ENCODE data around the gene ANKMY1.
"Not testable (repeated sequence)": the region's sequence is repeated elsewhere in the genome, so short reads cannot be mapped to it uniquely, and the experiment has no call there.

Gene ANKMY1

DNA sequence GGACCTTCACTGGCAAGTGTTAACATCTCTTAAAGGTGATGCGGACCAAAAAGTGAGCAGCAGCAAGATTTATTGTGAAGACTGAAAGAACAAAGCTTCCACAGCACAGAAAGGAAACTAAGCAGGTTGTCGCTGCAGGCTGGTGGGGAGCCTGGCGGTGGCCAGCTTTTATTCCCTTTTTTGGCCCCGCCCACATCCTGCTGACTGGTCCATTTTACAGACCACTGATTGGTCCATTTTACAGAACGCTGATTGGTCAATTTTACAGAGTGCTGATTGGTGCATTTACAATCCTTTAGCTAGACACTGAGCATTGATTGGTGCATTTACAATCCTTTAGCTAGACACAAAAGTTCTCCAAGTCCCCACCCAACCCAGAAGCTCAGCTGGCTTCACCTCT is 35.9 kb downstream of the ANKMY1 start:
- DNase-seq (ENCODE audit: low read depth): not testable (repeated sequence)

DNA sequence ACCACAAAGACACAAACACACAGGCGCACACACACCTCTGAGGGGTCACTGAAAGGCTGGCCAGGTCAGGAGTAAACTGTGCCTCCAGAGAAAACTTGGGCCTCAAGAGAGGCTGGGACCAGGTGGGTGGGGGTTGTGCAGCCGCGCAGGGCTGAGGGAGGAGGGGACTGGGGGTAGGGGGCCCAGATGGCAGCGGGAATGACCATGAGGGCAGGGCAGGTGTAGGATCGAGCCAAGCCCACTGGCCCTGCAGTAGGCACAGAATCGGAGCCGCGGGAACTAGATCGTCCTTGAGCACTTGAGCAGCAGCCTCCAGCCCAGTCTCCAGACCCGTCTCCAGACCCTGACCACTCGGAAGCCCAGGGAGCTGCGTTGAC is 36.8 kb downstream of the ANKMY1 start:
- no peak for DNase-seq (ENCODE audit: low read depth)

DNA sequence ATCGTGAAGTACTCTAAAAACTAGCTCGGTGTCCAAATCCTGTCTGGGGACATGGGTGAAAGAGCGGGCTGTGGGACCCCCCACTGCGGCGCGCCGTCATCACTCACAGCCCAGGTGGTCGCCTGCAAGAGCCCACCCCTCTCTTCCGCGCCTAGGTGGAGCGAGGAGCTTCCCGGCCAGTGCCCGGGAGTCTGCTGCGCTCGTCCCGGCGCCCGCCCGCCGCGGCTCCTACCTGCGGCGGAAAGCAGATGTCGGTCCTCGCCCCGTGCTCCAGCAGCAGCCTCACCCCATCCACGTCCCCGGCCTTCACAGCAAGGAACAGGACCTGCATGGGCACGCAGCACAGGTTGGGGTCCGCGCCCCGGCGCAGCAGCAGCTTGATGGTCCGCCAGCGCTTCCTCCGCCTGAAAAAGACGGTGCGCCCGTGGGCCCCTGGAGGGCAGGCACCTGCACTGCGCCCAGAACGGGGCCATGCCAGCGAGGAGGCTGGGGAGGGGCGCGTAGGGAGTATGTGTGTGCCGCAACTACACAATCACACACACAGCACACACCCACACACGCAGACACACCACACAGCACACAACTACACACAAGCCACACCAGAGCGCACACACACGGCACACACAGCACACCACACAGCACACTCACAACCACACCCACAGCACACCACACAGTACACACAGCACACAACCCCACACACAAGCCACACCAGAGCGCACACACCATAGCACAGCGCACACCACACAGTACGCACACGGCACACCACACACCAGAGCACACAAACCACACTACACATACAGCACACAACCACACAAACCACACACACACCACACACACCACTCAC is 37.4 kb downstream of the ANKMY1 start:
- DNase-seq (ENCODE audit: low read depth): peak; percentile 12

DNA sequence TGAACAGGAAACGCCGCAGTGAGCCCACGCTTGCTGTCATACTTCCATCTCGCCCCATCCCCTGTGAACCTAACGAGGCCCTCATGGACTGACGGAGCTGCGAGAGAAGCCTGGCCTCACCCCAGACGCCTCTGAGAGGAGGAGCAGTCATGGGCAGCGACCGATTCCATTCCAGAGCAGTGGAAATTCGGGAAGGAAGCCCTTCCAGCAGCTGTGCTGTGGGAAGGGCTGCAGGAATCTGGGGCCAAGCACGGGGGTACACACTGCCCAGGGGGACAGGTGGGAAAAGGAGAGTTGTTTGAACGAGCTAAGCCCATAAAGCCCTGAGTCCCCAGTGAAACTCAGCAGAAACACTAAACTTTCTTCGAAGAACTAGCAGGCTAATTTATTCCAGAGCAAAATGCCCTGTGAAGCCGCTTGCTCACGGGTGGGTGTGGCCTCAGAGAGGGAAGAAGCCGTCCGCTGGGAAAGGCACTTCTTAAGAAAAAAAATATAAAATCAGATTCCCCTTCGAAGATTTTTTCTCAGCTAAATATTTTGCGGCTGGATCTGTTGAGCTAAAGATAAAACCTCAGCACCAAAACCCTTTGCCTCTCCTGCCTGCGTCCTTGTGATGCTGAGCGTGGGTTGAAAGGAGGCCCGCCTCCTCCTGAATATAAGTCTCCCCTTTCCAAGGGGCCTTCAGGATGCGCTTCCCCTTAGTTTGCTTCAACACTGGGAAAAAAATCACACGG is 38.2 kb downstream of the ANKMY1 start:
- peak; percentile 65 for DNase-seq (ENCODE audit: low read depth)

- DNase-seq (ENCODE audit: low read depth): no peak
Measured at GRCh38 chr2:240518981-240519380, 38.8 kb downstream of the ANKMY1 start.

- no peak for DNase-seq (ENCODE audit: low read depth)
Measured at GRCh38 chr2:240517342-240517741, 40.4 kb downstream of the ANKMY1 start.

DNA sequence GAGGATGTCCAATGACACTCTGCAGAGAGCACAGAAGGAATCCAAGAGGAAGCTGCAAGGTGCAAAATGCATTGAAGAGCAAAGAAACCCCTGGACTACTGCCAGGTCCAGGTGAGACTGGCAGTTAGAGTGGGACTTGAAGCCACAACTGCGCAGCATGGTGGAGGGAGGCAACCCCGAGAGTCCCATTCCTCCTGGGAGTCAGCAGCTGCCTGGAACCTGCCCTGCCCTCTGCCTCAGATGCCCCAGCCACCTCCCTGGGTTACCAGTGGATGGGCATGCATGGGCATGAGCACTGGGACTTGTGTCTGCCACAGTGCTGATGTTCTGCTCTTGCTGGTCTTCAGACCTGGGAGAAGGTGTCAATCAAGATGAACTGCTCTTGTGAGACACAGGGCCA is 43.2 kb downstream of the ANKMY1 start:
- DNase-seq (ENCODE audit: low read depth): no peak

GRCh38 chr2:240513549-240514287 is 44.1 kb downstream of the ANKMY1 start:
- DNase-seq (ENCODE audit: low read depth): peak; percentile 92

DNA sequence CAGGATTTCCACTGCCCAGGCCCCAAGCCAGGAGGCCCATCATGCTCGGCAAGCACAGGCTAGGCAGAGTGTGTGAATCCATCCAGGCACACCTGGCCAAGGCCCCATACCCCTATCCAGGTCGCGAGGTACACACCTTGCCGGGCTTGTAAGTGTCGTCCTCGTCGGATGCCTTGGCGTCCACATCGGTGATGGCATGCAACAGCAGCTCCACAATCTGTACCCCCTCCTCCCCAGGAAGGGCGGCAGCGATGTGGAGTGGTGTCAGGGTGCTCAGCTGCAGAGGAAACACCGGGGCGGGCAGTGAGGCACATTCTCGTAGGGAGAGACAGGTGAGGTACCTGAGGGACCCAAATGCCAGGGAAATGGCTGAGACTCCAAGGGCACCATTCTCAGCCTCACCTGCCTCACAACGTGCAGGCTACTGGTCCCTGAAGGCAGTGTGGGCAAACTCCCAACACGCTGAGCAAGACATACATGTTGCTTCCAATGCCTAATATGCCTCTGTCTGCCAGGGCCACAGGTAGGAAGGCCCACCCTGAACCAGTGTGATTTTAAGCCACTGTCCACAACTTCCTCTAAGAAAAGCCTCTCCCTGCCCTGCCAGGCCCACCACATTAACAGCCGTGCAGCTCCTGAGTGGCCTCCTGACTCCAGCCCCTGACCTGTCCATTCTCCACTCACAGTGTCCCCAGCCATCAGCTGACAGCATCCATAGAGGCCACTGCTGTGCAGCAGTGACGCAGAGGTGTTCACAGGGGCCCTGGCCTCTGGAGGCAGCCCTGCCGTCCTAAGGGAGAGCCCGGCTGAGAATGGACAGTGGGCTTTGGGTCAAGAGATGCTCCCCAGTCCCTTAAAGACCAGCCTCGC is 44.9 kb downstream of the ANKMY1 start:
- DNase-seq (ENCODE audit: low read depth): no peak

GRCh38 chr2:240512109-240512485 is 45.7 kb downstream of the ANKMY1 start:
- no peak for DNase-seq (ENCODE audit: low read depth)

DNA sequence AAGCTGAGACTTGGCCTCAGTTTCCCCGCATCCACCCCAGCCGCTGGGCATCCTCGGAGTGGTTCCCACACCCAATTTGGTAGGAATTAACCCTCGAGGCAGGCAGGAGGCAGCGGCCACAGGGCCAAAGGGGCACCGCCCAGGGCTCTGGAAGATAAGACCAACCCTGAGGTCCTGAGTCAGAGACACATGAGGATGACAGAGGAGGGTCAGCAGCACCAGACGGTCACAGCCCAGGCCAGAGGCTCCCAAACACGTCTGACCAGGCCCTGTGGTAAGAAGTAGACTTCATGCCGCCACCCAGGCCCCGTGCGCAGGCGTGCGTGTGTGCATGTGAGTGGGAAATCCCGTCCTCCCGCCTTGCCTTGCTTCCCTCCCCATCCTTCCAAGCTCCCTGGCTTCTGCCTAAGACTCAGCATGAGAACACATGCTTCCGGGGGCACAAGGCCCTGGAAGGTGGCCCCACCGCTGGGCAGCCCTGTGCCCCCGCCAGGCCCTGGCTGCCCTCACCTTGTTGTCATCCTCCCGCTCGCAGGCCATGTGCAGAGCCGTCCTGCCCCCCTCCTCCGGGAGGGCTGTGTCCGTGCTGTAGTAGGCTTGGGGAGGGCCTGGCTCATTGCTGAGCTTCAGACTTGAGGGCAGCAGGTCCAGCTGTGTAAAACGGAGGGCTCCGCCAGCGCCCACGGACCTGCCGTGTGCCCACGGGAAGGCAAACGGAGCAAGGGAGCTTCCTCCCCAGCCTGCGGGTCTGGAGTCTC is 46.3 kb downstream of the ANKMY1 start:
- DNase-seq (ENCODE audit: low read depth): no peak

DNA sequence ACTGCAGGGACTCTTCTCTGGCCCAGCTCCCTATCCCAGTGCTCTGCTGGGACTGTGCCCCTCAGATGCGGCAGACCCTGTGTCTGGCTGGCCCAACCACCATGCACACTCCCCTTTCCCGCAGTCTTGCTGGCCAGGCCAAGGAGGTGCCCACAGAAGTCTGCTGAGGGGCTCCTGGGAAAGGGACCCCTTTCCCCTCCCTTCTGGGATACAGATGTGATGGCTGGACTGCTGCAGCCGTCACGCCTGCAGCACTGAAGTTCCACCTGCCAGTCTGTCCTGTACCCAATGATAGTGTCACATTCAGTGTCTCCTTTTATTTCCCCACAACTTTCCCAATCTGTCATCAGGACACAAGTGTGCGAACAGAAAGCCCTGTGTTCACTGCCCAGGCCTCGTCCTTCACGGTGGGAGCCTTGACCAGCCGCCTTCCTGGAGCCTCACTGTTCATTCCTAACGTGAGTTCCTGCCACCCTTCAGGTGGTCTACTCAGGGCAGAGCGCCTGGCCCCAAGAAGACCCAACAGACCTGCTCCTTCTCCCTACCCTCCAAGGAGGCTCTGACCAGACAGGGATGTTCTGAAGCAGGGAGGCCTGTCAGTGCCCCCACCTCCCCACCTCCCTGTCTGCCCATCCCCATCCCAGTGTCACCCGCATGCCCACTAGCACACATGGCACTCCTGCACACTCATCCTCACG is 47.1 kb downstream of the ANKMY1 start:
- DNase-seq (ENCODE audit: low read depth): no peak

DNA sequence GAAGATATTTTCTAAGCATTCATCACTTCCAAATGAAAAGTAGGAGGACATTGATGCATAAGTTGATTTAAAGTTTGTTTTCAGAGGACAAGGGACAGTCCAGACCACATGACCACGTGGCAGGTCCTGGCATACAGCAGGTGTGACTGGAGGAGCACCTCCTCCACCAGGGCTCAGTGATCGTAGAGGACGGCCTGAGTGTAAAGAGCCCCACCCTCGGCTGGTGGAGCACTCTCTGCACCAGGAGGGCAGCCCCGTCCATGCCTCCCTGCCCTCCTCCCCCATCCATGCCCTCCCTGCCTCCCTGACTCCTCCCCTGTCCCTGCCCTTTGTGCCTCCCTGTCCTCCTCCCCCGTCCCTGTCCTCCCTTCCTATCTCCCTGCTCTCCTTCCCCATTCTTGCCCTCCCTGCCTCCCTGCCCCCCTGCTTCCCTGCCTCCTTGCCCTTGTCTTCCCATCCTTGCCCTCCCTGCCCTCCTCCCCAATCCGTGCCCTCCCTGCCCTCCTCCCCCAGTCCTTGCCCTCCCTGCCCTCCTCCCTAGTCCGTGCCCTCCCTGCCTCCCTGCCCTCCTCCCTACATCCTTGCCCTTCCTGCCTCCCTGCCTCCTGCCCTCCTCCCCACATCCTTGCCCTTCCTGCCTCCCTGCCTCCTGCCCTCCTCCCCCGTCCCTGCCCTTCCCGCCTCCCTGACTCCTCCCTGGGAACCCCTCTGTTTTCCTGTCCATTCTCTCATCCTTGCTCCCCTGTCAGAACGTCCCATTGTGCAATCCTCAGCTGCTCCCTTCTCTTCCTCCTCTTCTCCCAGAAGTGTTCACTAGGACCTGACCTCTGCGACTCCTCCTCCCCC is 47.9 kb downstream of the ANKMY1 start:
- no peak for DNase-seq (ENCODE audit: low read depth)

- DNase-seq (ENCODE audit: low read depth): no peak
Measured at GRCh38 chr2:240508832-240509545, 48.8 kb downstream of the ANKMY1 start.

DNA sequence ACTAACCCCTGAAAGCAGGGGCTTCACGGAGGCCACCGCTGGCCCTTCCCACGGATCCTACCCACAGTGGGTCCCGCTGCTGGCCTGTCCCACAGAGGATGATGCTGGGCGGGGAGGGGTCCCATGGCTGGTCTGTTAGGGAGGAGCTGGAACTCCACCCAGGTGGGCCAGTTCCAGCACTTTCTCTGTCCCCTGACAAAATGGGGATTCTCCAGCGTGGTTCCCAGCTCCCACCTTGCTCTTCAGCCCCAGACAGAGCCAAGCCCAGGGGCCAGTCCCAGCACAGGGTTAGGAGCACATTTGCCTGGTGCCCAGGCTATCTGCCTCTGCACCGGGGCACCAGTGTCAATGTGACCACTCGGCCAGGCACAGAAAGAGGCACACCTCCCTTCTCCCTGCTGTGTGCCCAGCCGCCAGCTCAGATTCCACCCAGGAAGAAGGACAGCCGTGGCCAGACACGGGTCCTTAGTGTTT is 50.0 kb downstream of the ANKMY1 start:
- no peak for DNase-seq (ENCODE audit: low read depth)

DNA sequence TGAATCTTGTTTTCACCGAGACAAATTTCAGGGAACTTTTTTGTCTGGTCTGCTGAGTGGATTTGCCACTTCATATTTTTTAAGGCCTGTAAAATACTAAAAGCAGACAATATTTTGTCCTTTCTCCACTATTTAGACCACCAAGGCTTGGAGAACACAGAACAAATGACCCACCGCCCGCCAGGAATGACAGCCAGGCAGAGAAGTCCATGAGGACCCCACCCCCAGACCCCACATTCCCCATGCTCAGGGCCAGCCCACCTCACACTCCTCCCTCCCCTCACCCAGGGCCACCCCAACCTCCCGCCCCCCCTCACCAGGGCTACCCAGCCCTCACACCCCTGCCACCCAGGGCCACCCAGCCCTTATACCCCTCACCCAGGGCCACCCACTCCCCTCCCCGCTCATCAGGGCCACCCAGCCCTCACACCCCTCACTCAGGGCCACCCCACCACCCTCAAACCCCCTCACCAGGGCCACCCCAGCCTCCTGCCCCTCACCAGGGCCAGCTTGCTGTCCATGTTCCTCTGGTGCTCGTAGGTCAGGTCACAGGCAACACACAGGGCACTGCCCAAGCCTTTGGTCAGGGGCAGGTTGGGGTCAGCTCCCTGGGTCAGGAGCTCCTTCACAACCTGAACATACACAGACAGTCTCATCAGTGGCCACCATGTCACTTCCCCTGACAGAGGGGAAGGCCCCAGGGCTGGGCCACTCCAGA is 50.6 kb downstream of the ANKMY1 start:
- no peak for DNase-seq (ENCODE audit: low read depth)

GRCh38 chr2:240506406-240507059 is 51.3 kb downstream of the ANKMY1 start:
- DNase-seq (ENCODE audit: low read depth): no peak

DNA sequence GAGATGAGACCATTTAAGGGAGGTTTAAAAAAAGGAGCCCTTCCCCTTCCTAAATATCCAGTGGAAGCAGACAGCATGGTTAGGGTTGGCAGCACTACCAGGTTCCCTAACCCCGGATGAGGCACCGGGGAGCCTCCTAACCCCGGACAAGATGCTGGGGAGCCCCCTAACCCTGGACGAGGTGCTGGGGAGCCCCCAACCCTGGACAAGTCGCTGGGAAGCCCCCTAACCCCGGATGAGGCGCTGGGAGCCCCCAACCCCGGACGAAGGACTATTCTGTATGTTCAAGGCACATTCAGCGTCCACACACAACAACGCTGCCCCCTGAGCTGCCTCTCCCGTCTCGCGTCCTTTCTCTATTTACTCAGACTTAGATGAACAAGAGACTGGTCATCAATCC is 51.9 kb downstream of the ANKMY1 start:
- no peak for DNase-seq (ENCODE audit: low read depth)
